Osteoblast (primary cell): ENCODE results near the gene BOLA2B. TPM values are rescaled to one million over a fixed set of nuclear protein-coding genes. Genes with fewer than 3 reads are reported as not detected.
"Not testable (repeated sequence)": the region's sequence is repeated elsewhere in the genome, so short reads cannot be mapped to it uniquely, and the experiment has no call there.

Experiments used
- DNase-seq: peaks from one replicate; pipeline ENCODE4 v3.0.0; 2011; ENCODE audit warnings: low spot score, mixed read lengths; ENCODE audit not compliant: insufficient read length; ENCODE audit errors: missing footprints
- H2AFZ ChIP-seq: 2 replicates; pipeline ENCODE4 v1.6.0; 2011; ENCODE audit warnings: mild to moderate bottlenecking, low read length
- H3K27ac ChIP-seq: 2 replicates; pipeline ENCODE4 v1.5.1; 2011; ENCODE audit warnings: mild to moderate bottlenecking, low read depth, low read length, moderate library complexity
- H3K27me3 ChIP-seq: 2 replicates; pipeline ENCODE4 v1.6.0; 2012; ENCODE audit warnings: mild to moderate bottlenecking, control low read depth, inconsistent platforms, low read length, moderate library complexity; ENCODE audit not compliant: insufficient read depth
- H3K36me3 ChIP-seq: 2 replicates; pipeline ENCODE4 v1.5.1; 2011; ENCODE audit warnings: mild to moderate bottlenecking, low read length, control low read depth, moderate library complexity; ENCODE audit not compliant: insufficient read depth
- H3K4me1 ChIP-seq: 2 replicates; pipeline ENCODE4 v1.5.1; 2011; ENCODE audit warnings: mild to moderate bottlenecking, low read length, control low read depth, moderate library complexity; ENCODE audit not compliant: insufficient read depth
- H3K4me2 ChIP-seq: 2 replicates; pipeline ENCODE4 v1.6.0; 2011; ENCODE audit warnings: mild to moderate bottlenecking, low read length; ENCODE audit not compliant: insufficient read depth
- H3K4me3 ChIP-seq: fragments of 200-600 bp; sonication (generic); 3 replicates; pipeline ENCODE4 v1.5.1; 2012; ENCODE audit warnings: mild to moderate bottlenecking, low read length, inconsistent platforms; ENCODE audit not compliant: insufficient read depth
- H3K79me2 ChIP-seq: 2 replicates; pipeline ENCODE4 v1.6.0; 2012; ENCODE audit warnings: mild to moderate bottlenecking, low read length, control low read depth, inconsistent platforms; ENCODE audit not compliant: insufficient read depth
- H3K9me3 ChIP-seq: 2 replicates; pipeline ENCODE4 v1.5.1; 2011; ENCODE audit warnings: low read depth, low read length, control low read depth
- H4K20me1 ChIP-seq: 2 replicates; pipeline ENCODE4 v1.6.0; 2012; ENCODE audit warnings: mild to moderate bottlenecking, low read length, control low read depth; ENCODE audit not compliant: insufficient read depth
- total RNA-seq: library from RNA; depleted of rRNA; stranded (reverse); fragments of >200 nt; gene quantifications from 2 replicates; pipeline ENCODE4 v1.2.3, GENCODE V29; 2012
- TF ChIP-seq, protein P1 (sequence below): IDR thresholded peaks from 2 replicates; pipeline ENCODE4 v1.5.1; 2011; ENCODE audit warnings: mild to moderate bottlenecking, low read depth, low read length, moderate library complexity; ENCODE audit errors: extremely low read depth

The BOLA2B gene
- total RNA-seq, 1 donor = 64.8 TPM

DNA sequence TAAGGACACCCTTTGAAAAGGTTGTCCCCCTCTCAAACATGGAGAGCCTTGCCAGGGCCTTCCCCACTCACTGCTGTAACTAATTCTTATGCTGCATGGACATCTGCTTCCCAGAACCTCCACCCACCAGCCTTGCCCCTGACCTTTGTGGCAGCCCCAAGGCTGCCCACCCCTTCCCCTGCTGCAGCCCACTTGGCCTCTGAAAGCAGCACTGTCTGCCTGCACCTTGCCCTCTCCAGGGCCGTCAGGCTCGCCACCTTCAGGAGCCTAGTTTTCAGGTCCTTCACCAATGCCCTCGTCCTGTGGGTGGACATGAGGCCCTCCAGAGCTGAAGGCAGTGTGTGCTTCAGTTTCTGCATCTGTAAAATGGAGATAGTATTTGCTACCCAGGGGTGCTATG, 12.7 kb downstream of the BOLA2B start:
- no peak overlapping the region for H2AFZ ChIP-seq
- DNase-seq = peak; percentile 60
- TF ChIP-seq, protein P1, sequence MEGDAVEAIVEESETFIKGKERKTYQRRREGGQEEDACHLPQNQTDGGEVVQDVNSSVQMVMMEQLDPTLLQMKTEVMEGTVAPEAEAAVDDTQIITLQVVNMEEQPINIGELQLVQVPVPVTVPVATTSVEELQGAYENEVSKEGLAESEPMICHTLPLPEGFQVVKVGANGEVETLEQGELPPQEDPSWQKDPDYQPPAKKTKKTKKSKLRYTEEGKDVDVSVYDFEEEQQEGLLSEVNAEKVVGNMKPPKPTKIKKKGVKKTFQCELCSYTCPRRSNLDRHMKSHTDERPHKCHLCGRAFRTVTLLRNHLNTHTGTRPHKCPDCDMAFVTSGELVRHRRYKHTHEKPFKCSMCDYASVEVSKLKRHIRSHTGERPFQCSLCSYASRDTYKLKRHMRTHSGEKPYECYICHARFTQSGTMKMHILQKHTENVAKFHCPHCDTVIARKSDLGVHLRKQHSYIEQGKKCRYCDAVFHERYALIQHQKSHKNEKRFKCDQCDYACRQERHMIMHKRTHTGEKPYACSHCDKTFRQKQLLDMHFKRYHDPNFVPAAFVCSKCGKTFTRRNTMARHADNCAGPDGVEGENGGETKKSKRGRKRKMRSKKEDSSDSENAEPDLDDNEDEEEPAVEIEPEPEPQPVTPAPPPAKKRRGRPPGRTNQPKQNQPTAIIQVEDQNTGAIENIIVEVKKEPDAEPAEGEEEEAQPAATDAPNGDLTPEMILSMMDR = no peak

DNA sequence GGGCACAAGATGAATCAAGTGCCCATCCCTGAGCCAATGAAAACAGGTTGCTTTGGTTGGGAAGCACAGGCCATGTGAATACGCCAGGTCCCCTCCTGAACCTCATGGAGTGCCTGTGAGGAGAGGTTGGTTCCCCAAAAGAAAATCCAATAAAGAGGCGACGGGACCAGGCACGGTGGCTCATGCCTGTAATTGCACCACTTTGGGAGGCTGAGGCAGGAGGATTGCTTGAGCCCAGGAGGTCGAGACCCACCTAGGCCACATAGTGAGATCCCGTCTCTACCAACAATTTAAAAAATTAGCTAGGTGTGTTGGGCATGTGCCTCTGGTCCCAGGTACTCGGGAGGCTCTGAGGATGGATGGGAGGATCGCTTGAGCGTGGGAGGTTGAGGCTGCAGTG, 13.5 kb downstream of the BOLA2B start:
- peak; percentile 9 for DNase-seq
- Histone ChIP-seq H3K4me1 (no peaks in the 10 kb centered on the region), H3K27ac (no peak overlapping the region), H3K79me2 (no peaks in the 10 kb centered on the region), H3K4me2 (no peak overlapping the region), H4K20me1 (peaks cover 3% of the 10 kb centered on the region), H3K36me3 (no peaks in the 10 kb centered on the region), H3K9me3 (no peaks in the 10 kb centered on the region), H2AFZ (no peak overlapping the region), H3K4me3 (no peak overlapping the region), H3K27me3 (no peaks in the 10 kb centered on the region)
- TF ChIP-seq, protein P1 = no peak

More for the DNA sequence above, 12.7 kb downstream of the BOLA2B start:
- Histone ChIP-seq H3K36me3 (no peaks in the 10 kb centered on the region), H3K27ac (no peak overlapping the region), H3K4me1 (no peaks in the 10 kb centered on the region), H3K4me2 (no peak overlapping the region), H4K20me1 (peaks cover 3% of the 10 kb centered on the region), H3K27me3 (no peaks in the 10 kb centered on the region), H3K79me2 (no peaks in the 10 kb centered on the region), H3K4me3 (no peak overlapping the region), H3K9me3 (no peaks in the 10 kb centered on the region)

DNA sequence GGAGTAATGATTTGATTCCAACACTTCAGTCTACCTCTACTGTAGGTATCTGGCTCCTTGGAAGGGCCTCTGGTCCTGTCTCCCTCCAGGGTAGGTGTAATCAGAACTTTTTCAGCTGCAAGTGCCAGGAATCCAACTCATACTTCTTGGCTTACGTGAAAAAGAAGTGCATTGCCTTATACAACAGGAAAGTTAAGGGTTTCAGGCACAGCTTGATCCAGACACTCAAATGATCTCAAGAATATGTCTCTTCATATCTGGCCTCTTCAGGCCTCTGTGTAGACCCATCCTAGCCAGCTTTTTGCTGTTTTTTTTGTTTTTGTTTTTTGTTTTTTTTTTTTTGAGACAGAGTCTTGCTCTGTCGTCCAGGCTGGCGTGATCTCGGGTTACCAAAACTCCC, 14.3 kb downstream of the BOLA2B start:
- H4K20me1 ChIP-seq = no peaks in the 10 kb centered on the region
- H3K27me3 ChIP-seq = no peaks in the 10 kb centered on the region
- no peak overlapping the region for H2AFZ ChIP-seq
- H3K79me2 ChIP-seq = no peaks in the 10 kb centered on the region
- no peak overlapping the region for H3K4me3 ChIP-seq
- TF ChIP-seq, protein P1 = no peak
- no peak for DNase-seq
- H3K4me2 ChIP-seq = no peak overlapping the region
- H3K4me1 ChIP-seq = no peaks in the 10 kb centered on the region
- H3K9me3 ChIP-seq = no peaks in the 10 kb centered on the region
- H3K36me3 ChIP-seq = no peaks in the 10 kb centered on the region
- H3K27ac ChIP-seq = no peak overlapping the region

DNA sequence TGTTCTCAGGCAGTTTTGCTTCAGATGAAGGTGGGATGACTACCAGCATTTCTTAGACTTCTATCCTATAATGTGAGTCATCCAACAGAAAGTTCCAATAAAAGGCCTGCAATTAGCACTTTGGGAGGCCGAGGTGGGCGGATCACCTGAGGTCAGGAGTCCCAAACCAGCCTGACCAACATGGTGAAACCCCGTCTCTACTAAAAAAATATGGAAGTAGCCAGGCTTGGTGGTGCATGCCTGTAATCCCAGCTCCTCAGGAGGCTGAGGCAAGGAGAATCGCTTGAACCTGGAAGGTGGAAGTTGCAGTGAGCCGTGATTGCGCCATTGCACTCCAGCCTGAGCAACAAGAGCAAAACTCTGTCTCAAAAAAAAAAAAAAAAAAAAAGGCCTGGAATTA, 16.6 kb downstream of the BOLA2B start:
- not testable (repeated sequence) for H3K4me2 ChIP-seq

More for the DNA sequence above, 16.6 kb downstream of the BOLA2B start:
- H3K4me1 ChIP-seq, H3K79me2 ChIP-seq, DNase-seq, H3K27me3 ChIP-seq, H3K9me3 ChIP-seq, H3K36me3 ChIP-seq, H4K20me1 ChIP-seq, H3K4me3 ChIP-seq, H3K27ac ChIP-seq, H2AFZ ChIP-seq: not testable (repeated sequence)
